GM12878 (cell line): ENCODE results near the gene GLMN. TPM values are rescaled to one million over a fixed set of nuclear protein-coding genes. Genes with fewer than 3 reads are reported as not detected.

Source experiments
- ATAC-seq: fragments of 200-7000 bp; cut with Tn5 transposase; 3 replicates; pipeline ENCODE4 v1.9.1; 2020; ENCODE audit warnings: mild to moderate bottlenecking, moderate library complexity
- BruUV-seq: library from RNA; stranded (reverse); fragments of 400-500 nt; replicated peaks from 2 replicates; lab custom pipeline; 2021; lab: Mats Ljungman, UMichigan
- CTCF ChIA-PET: fragments of 300-600 bp; sonication (Branson Sonifier 250); formaldehyde crosslinking; extraction: SDS; loops from one replicate; lab custom pipeline; 2021; ENCODE audit warnings: inconsistent platforms; lab: Yijun Ruan, JAX
- POLR2A ChIA-PET: fragments of 350-600 bp; formaldehyde crosslinking; extraction: SDS; loops from one replicate; lab custom pipeline; 2021; ENCODE audit warnings: inconsistent platforms; lab: Charles Lee
- RAD21 ChIA-PET: fragments of 300-600 bp; sonication (Branson Sonifier 250); formaldehyde crosslinking; loops from one replicate; lab custom pipeline; 2023; ENCODE audit warnings: antibody characterized with exemption; ENCODE audit not compliant: unreplicated experiment; lab: Charles Lee
- SMC1A ChIA-PET: fragments of 300-600 bp; sonication (Branson Sonifier 250); formaldehyde crosslinking; loops from one replicate; lab custom pipeline; 2023; ENCODE audit not compliant: unreplicated experiment, uncharacterized antibody; lab: Charles Lee
- DNase-seq: peaks from one replicate; pipeline ENCODE4 v3.0.0-alpha.2; 2011; ENCODE audit warnings: low read depth, low spot score
- FAIRE-seq: peaks from 3 replicates; lab custom pipeline; 2011; peaks lifted over from hg19 to GRCh38; lab: Jason Lieb, UNC
- H2AFZ ChIP-seq: 2 replicates; pipeline ENCODE4 v1.6.0; 2011; ENCODE audit warnings: low read depth, low read length, control low read depth; ENCODE audit not compliant: control insufficient read depth
- H3K27ac ChIP-seq: 2 replicates; pipeline ENCODE4 v1.5.1; 2011; ENCODE audit warnings: control low read depth; ENCODE audit not compliant: control insufficient read depth, insufficient read depth
- H3K27me3 ChIP-seq, 2 experiments: replicated peaks in 1 of 2; 2 replicates each; pipeline versions ENCODE4 v1.6.0 to v1.6.1; 2011; ENCODE audit warnings: low read length in 1 of 2; ENCODE audit not compliant: control insufficient read depth in 2 of 2, insufficient read depth in 2 of 2
- H3K36me3 ChIP-seq, 2 experiments: 2 replicates each; pipeline ENCODE4 v1.5.1; 2011; ENCODE audit warnings: low read length in 1 of 2; ENCODE audit not compliant: control insufficient read depth in 2 of 2, insufficient read depth in 2 of 2
- H3K4me1 ChIP-seq: 2 replicates; pipeline ENCODE4 v1.6.1; 2011; ENCODE audit warnings: mild to moderate bottlenecking, low read length, moderate library complexity, mixed read lengths; ENCODE audit not compliant: control insufficient read depth, insufficient read depth
- H3K4me2 ChIP-seq: 2 replicates; pipeline ENCODE4 v1.6.0; 2011; ENCODE audit warnings: control low read depth; ENCODE audit not compliant: control insufficient read depth, insufficient read depth
- H3K4me3 ChIP-seq: fragments of 200-600 bp; sonication (generic); 2 replicates; pipeline ENCODE4 v1.5.1; 2016
- H3K79me2 ChIP-seq: 2 replicates; pipeline ENCODE4 v1.6.0; 2011; ENCODE audit warnings: low read length; ENCODE audit not compliant: control insufficient read depth, insufficient read depth
- H3K9ac ChIP-seq: 2 replicates; pipeline ENCODE4 v1.8.0; 2011; ENCODE audit warnings: low read length, control low read depth, mixed read lengths; ENCODE audit not compliant: control insufficient read depth, insufficient read depth
- H3K9me3 ChIP-seq: replicated peaks from 3 replicates; pipeline ENCODE4 v1.5.1; 2011; ENCODE audit warnings: mild to moderate bottlenecking, low read length; ENCODE audit not compliant: control insufficient read depth, insufficient read depth
- H4K20me1 ChIP-seq: 2 replicates; pipeline ENCODE4 v1.6.0; 2011; ENCODE audit not compliant: control insufficient read depth, insufficient read depth
- ASH2L ChIP-seq: fragments of 300-600, 200-600 bp; sonication (generic); IDR thresholded peaks from 2 replicates; pipeline ENCODE4 v1.6.1; 2017; ENCODE audit warnings: low read depth, mild to moderate bottlenecking, borderline replicate concordance
- BMI1 ChIP-seq: fragments of 450-650 bp; IDR thresholded peaks from 2 replicates; pipeline ENCODE4 v1.6.1; 2016; ENCODE audit warnings: mild to moderate bottlenecking, moderate library complexity, borderline replicate concordance
- CBX3 ChIP-seq: fragments of 200-600 bp; sonication (generic); IDR thresholded peaks from 2 replicates; pipeline ENCODE4 v1.6.1; 2016; ENCODE audit warnings: low read depth, borderline replicate concordance
- E4F1 ChIP-seq: fragments of 450-650 bp; IDR thresholded peaks from 2 replicates; pipeline ENCODE4 v1.6.1; 2018; ENCODE audit warnings: borderline replicate concordance, mild to moderate bottlenecking; ENCODE audit not compliant: partially characterized antibody
- KAT2A ChIP-seq: conservative IDR thresholded peaks from 2 replicates; pipeline ENCODE4 v1.6.1; 2011; ENCODE audit warnings: low read depth, low read length; ENCODE audit not compliant: control insufficient read depth
- MEF2A ChIP-seq: IDR thresholded peaks from 2 replicates; pipeline ENCODE4 v1.6.1; 2011; ENCODE audit warnings: low read depth, mild to moderate bottlenecking, low read length, moderate library complexity; ENCODE audit not compliant: insufficient read depth
- NFYA ChIP-seq: IDR thresholded peaks from 2 replicates; pipeline ENCODE4 v1.6.1; 2011; ENCODE audit warnings: low read depth, mild to moderate bottlenecking, low read length, improper control_type of control experiment, borderline replicate concordance
- PAX8 ChIP-seq: fragments of 450-650 bp; IDR thresholded peaks from 2 replicates; pipeline ENCODE4 v1.6.1; 2017; ENCODE audit warnings: mild to moderate bottlenecking, moderate library complexity
- PBX3 ChIP-seq: IDR thresholded peaks from 2 replicates; pipeline ENCODE4 v1.6.1; 2011; ENCODE audit warnings: mild to moderate bottlenecking, low read depth, low read length, moderate library complexity; ENCODE audit not compliant: insufficient replicate concordance
- SMARCA5 ChIP-seq: fragments of 450-650 bp; IDR thresholded peaks from 2 replicates; pipeline ENCODE4 v1.6.1; 2017; ENCODE audit warnings: mild to moderate bottlenecking
- SPI1 ChIP-seq: IDR thresholded peaks from 2 replicates; pipeline ENCODE4 v1.6.1; 2011; ENCODE audit warnings: low read depth, mild to moderate bottlenecking, low read length, moderate library complexity, borderline replicate concordance; ENCODE audit not compliant: insufficient read depth
- SRF ChIP-seq, 2 experiments: IDR thresholded peaks; 2 replicates each; pipeline ENCODE4 v1.6.1; 2011; ENCODE audit warnings: low read depth in 2 of 2, low read length in 2 of 2, mild to moderate bottlenecking in 1 of 2, moderate library complexity in 1 of 2
- WGBS: methylation state at CpG from one replicate; pipeline ENCODE4 v1.1.6; 2016; ENCODE audit warnings: low lambda C conversion rate; ENCODE audit not compliant: insufficient replicate concordance, insufficient coverage; ENCODE audit errors: missing lambda C conversion rate; 5-methylcytosine and 5-hydroxymethylcytosine counted together
- in situ Hi-C: fragments of 300-500 bp; cut with MboI; formaldehyde crosslinking; loops from 9 replicates; pipeline ENCODE4 v1.14.3; 2018; ENCODE audit warnings: mixed read lengths
- intact Hi-C: fragments of 100-400 bp; cut with micrococcal nuclease; formaldehyde crosslinking; loops from one replicate; pipeline ENCODE4 v1.14.2; 2022; ENCODE audit not compliant: unreplicated experiment
- polyA plus RNA-seq, 11 experiments: library from polyadenylated mRNA; depleted of rRNA in 4 of 11; unstranded in 6 of 11; stranded (reverse) in 5 of 11; fragments of >200 nt; fragmentation: Nextera tagmentation in 4 of 11; fragmentation: Illumina TruSeq in 1 of 11; extraction: Ambion mirVana in 4 of 11; extraction: Trizol in 1 of 11; gene quantifications; 1 replicate in 1 of 11; 2 replicates in 10 of 11; pipeline versions ENCODE4 v1.2.1 to v1.2.3, GENCODE V29; 2011 to 2016; ENCODE audit warnings: inconsistent platforms in 2 of 11, missing spikeins in 2 of 11, low read depth in 1 of 11
- total RNA-seq, 4 experiments: library from RNA; depleted of rRNA in 3 of 4; stranded (reverse); fragments of >200 nt in 3 of 4; fragmentation: Illumina TruSeq in 1 of 4; extraction: Trizol in 1 of 4; gene quantifications; 2 replicates each; pipeline versions ENCODE4 v1.2.1 to v1.2.3, GENCODE V29; 2013 to 2021
- TF ChIP-seq, protein P1 (sequence below): fragments of 450-650 bp; IDR thresholded peaks from 2 replicates; pipeline ENCODE4 v1.6.1; 2017; ENCODE audit warnings: antibody characterized with exemption, mild to moderate bottlenecking, moderate library complexity
- TF ChIP-seq, protein P2 (sequence below): IDR thresholded peaks from 2 replicates; pipeline ENCODE4 v1.6.1; 2011; ENCODE audit warnings: borderline replicate concordance, low read depth, mild to moderate bottlenecking, moderate library complexity, mixed read lengths, low read length; ENCODE audit not compliant: insufficient read depth; ENCODE audit errors: extremely low read length

GLMN gene
- total and polyA plus RNA-seq, 10 of the 15 experiments (the other 5 are each of a cell fraction or from before 2014, with no cell fraction given) = 11.5 to 33.7 (median 16.7) TPM

DNA sequence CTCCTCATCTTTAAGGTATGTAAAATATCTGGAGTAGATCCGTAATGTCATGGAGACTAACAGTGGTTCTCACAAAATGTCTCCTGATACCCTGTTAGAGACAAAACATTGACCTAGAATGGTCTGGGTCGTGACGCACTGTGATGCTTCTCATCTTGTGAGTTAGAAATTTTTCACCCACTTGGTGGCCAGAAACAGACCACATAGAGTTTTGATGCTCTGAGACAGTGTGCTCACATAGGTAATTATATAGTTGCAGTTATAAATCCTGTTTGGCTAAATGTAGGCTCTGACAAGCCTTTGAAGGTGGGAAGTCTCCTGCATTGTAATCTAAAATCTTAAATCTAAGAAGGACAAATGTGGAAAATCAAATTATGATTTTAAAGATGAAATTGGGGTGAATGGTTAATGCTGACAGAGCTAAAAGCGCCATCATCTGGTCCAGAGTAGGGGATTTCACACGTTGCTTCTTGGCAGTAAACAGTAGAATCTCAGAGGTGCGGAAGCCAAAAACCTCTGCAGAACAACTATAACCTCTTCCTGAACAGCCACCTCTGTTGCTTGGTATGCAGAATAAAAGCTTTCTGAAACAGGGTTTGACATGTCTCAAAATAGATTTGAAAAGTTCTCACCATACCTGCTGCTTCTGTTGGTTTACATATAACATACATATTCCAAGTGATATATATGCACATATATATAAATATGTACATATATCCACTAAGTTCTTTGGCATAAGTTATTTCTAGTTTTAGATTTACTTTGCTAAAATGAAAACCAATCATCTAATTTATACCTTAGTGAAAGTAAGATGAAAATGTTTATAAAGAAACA is 17.2 kb upstream of the GLMN start:
- DNase-seq (no peak), ATAC-seq (no peak), FAIRE-seq (no peak)
- RAD21 ChIA-PET = interaction anchor here (1.5 kb wide), 1 partner anchor 284 kb away, joined by 3 read pairs; no protein-coding TSS in a partner anchor
- 92% methylated on average over 6 of the region's 6 CpGs for WGBS
- H3K36me3 ChIP-seq = peaks cover 0 to 6% of the 10 kb centered on the region in 2 experiments; a peak in 1 of 4 replicates
- no peak overlapping the region for H3K4me2 ChIP-seq
- SMC1A ChIA-PET = interaction anchor here (0.9 to 1.1 kb wide), 4 partner anchors 12 to 503 kb away, joined by 3 to 6 read pairs (median 4); no protein-coding TSS in a partner anchor
- intact Hi-C loops = loop anchor here (10.0 kb wide), 1 partner anchor 499 kb away; no protein-coding TSS in a partner anchor
- H3K9ac ChIP-seq = no peak overlapping the region
- H3K9me3 ChIP-seq = no peaks in the 10 kb centered on the region
- H3K27me3 ChIP-seq = no peaks in the 10 kb centered on the region
- H3K79me2 ChIP-seq = no peaks in the 10 kb centered on the region
- H3K4me3 ChIP-seq = no peak overlapping the region
- in situ Hi-C loops = no loop called here
- H4K20me1 ChIP-seq = no peaks in the 10 kb centered on the region
- H3K4me1 ChIP-seq = no peaks in the 10 kb centered on the region
- CTCF ChIA-PET = interaction anchor here (0.6 to 2.8 kb wide), 4 partner anchors 12 to 1493 kb away, joined by 3 to 11 read pairs (median 6); no protein-coding TSS in a partner anchor
- no peak overlapping the region for H3K27ac ChIP-seq
- POLR2A ChIA-PET = interaction anchor here (1.1 kb wide), 1 partner anchor 9 kb away, joined by 3 read pairs; no protein-coding TSS in a partner anchor
- no peak overlapping the region for H2AFZ ChIP-seq
- BruUV-seq = no TSS peak
- TF ChIP-seq CBX3 = no peak
- no peak for TF ChIP-seq MEF2A
- no peak for TF ChIP-seq SPI1
- TF ChIP-seq SMARCA5 = no peak
- no peak for TF ChIP-seq E4F1
- TF ChIP-seq, protein P1, sequence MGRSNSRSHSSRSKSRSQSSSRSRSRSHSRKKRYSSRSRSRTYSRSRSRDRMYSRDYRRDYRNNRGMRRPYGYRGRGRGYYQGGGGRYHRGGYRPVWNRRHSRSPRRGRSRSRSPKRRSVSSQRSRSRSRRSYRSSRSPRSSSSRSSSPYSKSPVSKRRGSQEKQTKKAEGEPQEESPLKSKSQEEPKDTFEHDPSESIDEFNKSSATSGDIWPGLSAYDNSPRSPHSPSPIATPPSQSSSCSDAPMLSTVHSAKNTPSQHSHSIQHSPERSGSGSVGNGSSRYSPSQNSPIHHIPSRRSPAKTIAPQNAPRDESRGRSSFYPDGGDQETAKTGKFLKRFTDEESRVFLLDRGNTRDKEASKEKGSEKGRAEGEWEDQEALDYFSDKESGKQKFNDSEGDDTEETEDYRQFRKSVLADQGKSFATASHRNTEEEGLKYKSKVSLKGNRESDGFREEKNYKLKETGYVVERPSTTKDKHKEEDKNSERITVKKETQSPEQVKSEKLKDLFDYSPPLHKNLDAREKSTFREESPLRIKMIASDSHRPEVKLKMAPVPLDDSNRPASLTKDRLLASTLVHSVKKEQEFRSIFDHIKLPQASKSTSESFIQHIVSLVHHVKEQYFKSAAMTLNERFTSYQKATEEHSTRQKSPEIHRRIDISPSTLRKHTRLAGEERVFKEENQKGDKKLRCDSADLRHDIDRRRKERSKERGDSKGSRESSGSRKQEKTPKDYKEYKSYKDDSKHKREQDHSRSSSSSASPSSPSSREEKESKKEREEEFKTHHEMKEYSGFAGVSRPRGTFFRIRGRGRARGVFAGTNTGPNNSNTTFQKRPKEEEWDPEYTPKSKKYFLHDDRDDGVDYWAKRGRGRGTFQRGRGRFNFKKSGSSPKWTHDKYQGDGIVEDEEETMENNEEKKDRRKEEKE = no peak
- TF ChIP-seq SRF (IDR thresholded peaks at IDR 0.05; ENCODE audit: low read depth in 2 of 2, low read length in 2 of 2) = no peak
- TF ChIP-seq BMI1 = no peak
- TF ChIP-seq, protein P2, sequence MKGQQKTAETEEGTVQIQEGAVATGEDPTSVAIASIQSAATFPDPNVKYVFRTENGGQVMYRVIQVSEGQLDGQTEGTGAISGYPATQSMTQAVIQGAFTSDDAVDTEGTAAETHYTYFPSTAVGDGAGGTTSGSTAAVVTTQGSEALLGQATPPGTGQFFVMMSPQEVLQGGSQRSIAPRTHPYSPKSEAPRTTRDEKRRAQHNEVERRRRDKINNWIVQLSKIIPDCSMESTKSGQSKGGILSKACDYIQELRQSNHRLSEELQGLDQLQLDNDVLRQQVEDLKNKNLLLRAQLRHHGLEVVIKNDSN = no peak
- no peak for TF ChIP-seq NFYA
- TF ChIP-seq PAX8 = no peak
- no peak for TF ChIP-seq KAT2A
- no peak for TF ChIP-seq PBX3
- TF ChIP-seq ASH2L = no peak
